ENCODE measurements around the gene CDH4. TPM values are rescaled to one million over a fixed set of nuclear protein-coding genes. Genes with fewer than 3 reads are reported as not detected.
"Not testable (repeated sequence)": the region's sequence is repeated elsewhere in the genome, so short reads cannot be mapped to it uniquely, and the experiment has no call there.

Gene CDH4
- total RNA-seq, 1 donor from 2014 or later, result 2.9 TPM

GRCh38 chr20:61853073-61854005 is 601.3 kb downstream of the CDH4 start:
- H3K79me2 ChIP-seq (ENCODE audit: low read depth), result no peaks in the 10 kb centered on the region
- no peaks in the 10 kb centered on the region for H3K4me1 ChIP-seq
- H3K27ac ChIP-seq, result no peak overlapping the region
- no peak for TF ChIP-seq EZH2 (IDR thresholded peaks at IDR 0.05)
- TF ChIP-seq CTCF (IDR thresholded peaks at IDR 0.05), result no peak
- no peak for TF ChIP-seq EZH2phosphoT487 (IDR thresholded peaks at IDR 0.05)
- no peak for DNase-seq (ENCODE audit: low spot score)
- H3K36me3 ChIP-seq, result no peaks in the 10 kb centered on the region
- no peak overlapping the region for H3K4me3 ChIP-seq
- H3K9me3 ChIP-seq (ENCODE audit: low read depth), result no peaks in the 10 kb centered on the region
- Mint-ChIP-seq H3K36me3 (no peaks in the 10 kb centered on the region), H3K27ac (no peak overlapping the region), H3K4me1 (peaks cover 8% of the 10 kb centered on the region), H3K27me3 (ENCODE audit: insufficient read depth, low read depth) (peaks cover 2% of the 10 kb centered on the region), H3K4me3 (no peak overlapping the region), H3K9me3 (peaks cover 2% of the 10 kb centered on the region)
- H4K20me1 ChIP-seq (ENCODE audit: low read depth), result no peaks in the 10 kb centered on the region
- H2AFZ ChIP-seq (replicated peaks), result no peak overlapping the region
- H3K27me3 ChIP-seq, result no peaks in the 10 kb centered on the region
- no peak overlapping the region for H3K4me2 ChIP-seq
- H3K9ac ChIP-seq, result no peak overlapping the region
- H3F3A ChIP-seq (ENCODE audit: low read depth), result no peaks in the 10 kb centered on the region

- not testable (repeated sequence) for H3F3A ChIP-seq (ENCODE audit: low read depth); H3K36me3 ChIP-seq; H3K4me1 ChIP-seq; H2AFZ ChIP-seq (replicated peaks); H3K9me3 Mint-ChIP-seq; DNase-seq (ENCODE audit: low spot score); H3K4me2 ChIP-seq; H3K4me3 Mint-ChIP-seq; H3K79me2 ChIP-seq (ENCODE audit: low read depth); H3K4me3 ChIP-seq; H3K9me3 ChIP-seq (ENCODE audit: low read depth); H3K9ac ChIP-seq; H4K20me1 ChIP-seq (ENCODE audit: low read depth); H3K4me1 Mint-ChIP-seq; H3K27ac ChIP-seq; H3K36me3 Mint-ChIP-seq; H3K27me3 Mint-ChIP-seq (ENCODE audit: insufficient read depth, low read depth); H3K27me3 ChIP-seq; H3K27ac Mint-ChIP-seq
Measured at GRCh38 chr20:61854538-61854937, 602.5 kb downstream of the CDH4 start.

GRCh38 chr20:61855286-61855685 is 603.2 kb downstream of the CDH4 start:
- Histone ChIP-seq H3K27me3 (peaks cover 8% of the 10 kb centered on the region), H3K79me2 (ENCODE audit: low read depth) (no peaks in the 10 kb centered on the region), H3K4me2 (no peak overlapping the region), H2AFZ (replicated peaks) (no peak overlapping the region), H3K27ac (no peak overlapping the region), H4K20me1 (ENCODE audit: low read depth) (no peaks in the 10 kb centered on the region), H3K4me1 (no peaks in the 10 kb centered on the region), H3K4me3 (no peak overlapping the region), H3K9ac (no peak overlapping the region), H3F3A (ENCODE audit: low read depth) (no peaks in the 10 kb centered on the region), H3K36me3 (no peaks in the 10 kb centered on the region), H3K9me3 (ENCODE audit: low read depth) (no peaks in the 10 kb centered on the region)
- H3K27ac Mint-ChIP-seq, result no peak overlapping the region
- DNase-seq (ENCODE audit: low spot score), result no peak
- peaks cover 2% of the 10 kb centered on the region for H3K9me3 Mint-ChIP-seq
- peaks cover 4% of the 10 kb centered on the region for H3K27me3 Mint-ChIP-seq (ENCODE audit: insufficient read depth, low read depth)
- H3K36me3 Mint-ChIP-seq, result no peaks in the 10 kb centered on the region
- H3K4me3 Mint-ChIP-seq, result no peak overlapping the region
- H3K4me1 Mint-ChIP-seq, result peaks cover 8% of the 10 kb centered on the region
- TF ChIP-seq EZH2phosphoT487 (IDR thresholded peaks at IDR 0.05) (no peak), CTCF (IDR thresholded peaks at IDR 0.05) (no peak), EZH2 (IDR thresholded peaks at IDR 0.05) (no peak)

Data from neural progenitor cell (in vitro differentiated cells).